ENCODE results near the gene U2AF2. TPM values are rescaled to one million over a fixed set of nuclear protein-coding genes. Genes with fewer than 3 reads are reported as not detected.

Gene U2AF2
- polyA plus RNA-seq, 3 donors = 5.3 to 166 (median 5.4) TPM

DNA sequence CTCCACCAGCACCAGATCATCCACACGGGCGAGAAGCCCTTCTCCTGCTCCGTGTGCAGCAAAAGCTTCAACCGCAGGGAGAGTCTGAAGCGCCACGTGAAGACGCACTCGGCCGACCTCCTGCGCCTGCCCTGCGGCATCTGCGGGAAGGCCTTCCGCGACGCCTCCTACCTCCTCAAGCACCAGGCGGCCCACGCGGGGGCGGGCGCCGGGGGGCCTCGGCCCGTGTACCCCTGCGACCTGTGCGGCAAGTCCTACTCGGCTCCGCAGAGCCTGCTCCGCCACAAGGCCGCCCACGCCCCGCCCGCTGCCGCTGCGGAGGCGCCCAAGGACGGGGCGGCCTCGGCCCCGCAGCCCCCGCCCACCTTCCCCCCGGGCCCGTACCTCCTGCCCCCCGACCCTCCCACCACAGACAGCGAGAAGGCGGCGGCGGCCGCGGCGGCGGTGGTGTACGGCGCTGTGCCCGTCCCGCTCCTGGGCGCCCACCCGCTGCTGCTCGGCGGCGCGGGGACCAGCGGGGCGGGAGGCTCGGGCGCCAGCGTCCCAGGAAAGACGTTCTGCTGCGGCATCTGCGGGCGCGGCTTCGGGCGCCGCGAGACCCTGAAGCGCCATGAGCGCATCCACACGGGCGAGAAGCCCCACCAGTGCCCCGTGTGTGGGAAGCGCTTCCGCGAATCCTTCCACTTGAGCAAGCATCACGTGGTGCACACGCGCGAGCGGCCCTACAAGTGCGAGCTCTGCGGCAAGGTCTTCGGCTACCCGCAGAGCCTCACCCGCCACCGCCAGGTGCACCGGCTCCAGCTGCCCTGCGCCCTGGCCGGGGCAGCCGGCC lies 39.9 kb upstream of the U2AF2 start:
- H3K9me3 ChIP-seq (replicated peaks in 1 of 2; ENCODE audit: control insufficient read depth in 1 of 2, insufficient read depth in 1 of 2, low read length in 2 of 2) = no peaks in the 10 kb centered on the region
- peaks cover 43 to 46% of the 10 kb centered on the region in 2 donors for H3K4me1 ChIP-seq (ENCODE audit: control insufficient read depth in 1 of 2, insufficient read depth in 2 of 2, low read length in 2 of 2)
- no peak overlapping the region for H3K4me3 ChIP-seq (replicated peaks in 1 of 3; ENCODE audit: low read depth in 2 of 3, low read length in 3 of 3)
- H3K4me2 ChIP-seq (replicated peaks; ENCODE audit: extremely low read depth, low read length, poor library complexity, severe bottlenecking) = no peak overlapping the region
- H3K27me3 ChIP-seq (ENCODE audit: control insufficient read depth in 2 of 2, insufficient read depth in 2 of 2, low read length in 2 of 2) = no peaks in the 10 kb centered on the region
- Mint-ChIP-seq H3K27me3 (ENCODE audit: low read depth in 3 of 3) (no peaks in the 10 kb centered on the region), H3K36me3 (peaks cover 32 to 55% of the 10 kb centered on the region in 2 donors), H3K9me3 (peaks cover 0 to 2% (median 0%) of the 10 kb centered on the region in 7 donors), H3K4me3 (no peak overlapping the region), H3K27ac (no peak overlapping the region), H3K4me1 (peaks cover 55% of the 10 kb centered on the region)
- peaks cover 52% of the 10 kb centered on the region for H3K79me2 ChIP-seq (ENCODE audit: insufficient read depth, low read length)
- peaks cover 16 to 35% of the 10 kb centered on the region in 2 donors for H3K36me3 ChIP-seq (replicated peaks in 1 of 2; ENCODE audit: control insufficient read depth in 1 of 2, insufficient read depth in 2 of 2, low read length in 2 of 2)
- no peak overlapping the region for H3K9ac ChIP-seq (ENCODE audit: insufficient read depth, low read length, poor library complexity, severe bottlenecking)
- H4K20me1 ChIP-seq (ENCODE audit: insufficient read depth, low read length) = peaks cover 33% of the 10 kb centered on the region
- H3K27ac ChIP-seq (ENCODE audit: low read depth in 1 of 2, low read length in 2 of 2) = no peak overlapping the region
- H2AFZ ChIP-seq (ENCODE audit: insufficient read depth, low read depth, low read length, poor library complexity, severe bottlenecking) = no peak overlapping the region
- TF ChIP-seq, protein P1, sequence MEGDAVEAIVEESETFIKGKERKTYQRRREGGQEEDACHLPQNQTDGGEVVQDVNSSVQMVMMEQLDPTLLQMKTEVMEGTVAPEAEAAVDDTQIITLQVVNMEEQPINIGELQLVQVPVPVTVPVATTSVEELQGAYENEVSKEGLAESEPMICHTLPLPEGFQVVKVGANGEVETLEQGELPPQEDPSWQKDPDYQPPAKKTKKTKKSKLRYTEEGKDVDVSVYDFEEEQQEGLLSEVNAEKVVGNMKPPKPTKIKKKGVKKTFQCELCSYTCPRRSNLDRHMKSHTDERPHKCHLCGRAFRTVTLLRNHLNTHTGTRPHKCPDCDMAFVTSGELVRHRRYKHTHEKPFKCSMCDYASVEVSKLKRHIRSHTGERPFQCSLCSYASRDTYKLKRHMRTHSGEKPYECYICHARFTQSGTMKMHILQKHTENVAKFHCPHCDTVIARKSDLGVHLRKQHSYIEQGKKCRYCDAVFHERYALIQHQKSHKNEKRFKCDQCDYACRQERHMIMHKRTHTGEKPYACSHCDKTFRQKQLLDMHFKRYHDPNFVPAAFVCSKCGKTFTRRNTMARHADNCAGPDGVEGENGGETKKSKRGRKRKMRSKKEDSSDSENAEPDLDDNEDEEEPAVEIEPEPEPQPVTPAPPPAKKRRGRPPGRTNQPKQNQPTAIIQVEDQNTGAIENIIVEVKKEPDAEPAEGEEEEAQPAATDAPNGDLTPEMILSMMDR (IDR thresholded peaks at IDR 0.05) = no peak
- intact Hi-C loops (cut with micrococcal nuclease) = no loop called here
- no peak for DNase-seq
- WGBS (ENCODE audit: insufficient coverage) = over 99% methylated on average over 62 of the region's 98 CpGs

GRCh38 chr19:55615543-55616394 lies 39.1 kb upstream of the U2AF2 start:
- H3K79me2 ChIP-seq (ENCODE audit: insufficient read depth, low read length) = peaks cover 44% of the 10 kb centered on the region
- H3K27ac Mint-ChIP-seq = no peak overlapping the region
- H3K27ac ChIP-seq (ENCODE audit: low read depth in 1 of 2, low read length in 2 of 2) = no peak overlapping the region
- peaks cover 25% of the 10 kb centered on the region for H4K20me1 ChIP-seq (ENCODE audit: insufficient read depth, low read length)
- peaks cover 29 to 49% of the 10 kb centered on the region in 2 donors for H3K36me3 Mint-ChIP-seq
- no peak overlapping the region for H3K4me3 ChIP-seq (replicated peaks in 1 of 3; ENCODE audit: low read depth in 2 of 3, low read length in 3 of 3)
- peaks cover 16 to 26% of the 10 kb centered on the region in 2 donors for H3K36me3 ChIP-seq (replicated peaks in 1 of 2; ENCODE audit: control insufficient read depth in 1 of 2, insufficient read depth in 2 of 2, low read length in 2 of 2)
- H3K9ac ChIP-seq (ENCODE audit: insufficient read depth, low read length, poor library complexity, severe bottlenecking) = no peak overlapping the region
- intact Hi-C loops (cut with micrococcal nuclease) = no loop called here
- no peak overlapping the region for H3K4me2 ChIP-seq (replicated peaks; ENCODE audit: extremely low read depth, low read length, poor library complexity, severe bottlenecking)
- no peaks in the 10 kb centered on the region for H3K27me3 ChIP-seq (ENCODE audit: control insufficient read depth in 2 of 2, insufficient read depth in 2 of 2, low read length in 2 of 2)
- H3K27me3 Mint-ChIP-seq (ENCODE audit: low read depth in 3 of 3) = peaks cover 0 to 2% (median 0%) of the 10 kb centered on the region in 3 donors
- peaks cover 59% of the 10 kb centered on the region for H3K4me1 Mint-ChIP-seq
- H3K4me1 ChIP-seq (ENCODE audit: control insufficient read depth in 1 of 2, insufficient read depth in 2 of 2, low read length in 2 of 2) = peaks cover 51 to 55% of the 10 kb centered on the region in 2 donors
- H2AFZ ChIP-seq (ENCODE audit: insufficient read depth, low read depth, low read length, poor library complexity, severe bottlenecking) = no peak overlapping the region
- TF ChIP-seq, protein P1 (IDR thresholded peaks at IDR 0.05) = no peak
- 96% methylated on average over 82 of the region's 88 CpGs for WGBS (ENCODE audit: insufficient coverage)
- H3K9me3 Mint-ChIP-seq = peaks cover 0 to 2% (median 2%) of the 10 kb centered on the region in 7 donors
- no peak for DNase-seq
- no peaks in the 10 kb centered on the region for H3K9me3 ChIP-seq (replicated peaks in 1 of 2; ENCODE audit: control insufficient read depth in 1 of 2, insufficient read depth in 1 of 2, low read length in 2 of 2)
- H3K4me3 Mint-ChIP-seq = no peak overlapping the region

Data from CD14-positive monocyte (primary cell).